DND-41 (cell line): ENCODE results near the gene MBD4.

Source experiments
- ATAC-seq: fragments of 200-7000 bp; cut with Tn5 transposase; 3 replicates; pipeline ENCODE4 v1.9.1; 2021; ENCODE audit warnings: low read depth; ENCODE audit not compliant: insufficient read depth
- DNase-seq: peaks from one replicate; pipeline ENCODE4 v3.0.0-alpha.2; 2020
- H2AFZ ChIP-seq: 2 replicates; pipeline ENCODE4 v1.6.0; 2012; ENCODE audit warnings: low read depth, low read length
- H3K27ac ChIP-seq: 2 replicates; pipeline ENCODE4 v1.5.1; 2012; ENCODE audit warnings: low read length, inconsistent platforms
- H3K27me3 ChIP-seq: fragments of 200-600 bp; sonication (generic); 2 replicates; pipeline ENCODE4 v1.6.0; 2012; ENCODE audit warnings: low read length, mild to moderate bottlenecking, inconsistent platforms; ENCODE audit not compliant: insufficient read depth, poor library complexity
- H3K36me3 ChIP-seq: 2 replicates; pipeline ENCODE4 v1.5.1; 2012; ENCODE audit warnings: low read length, inconsistent platforms; ENCODE audit not compliant: insufficient read depth
- H3K4me1 ChIP-seq: 2 replicates; pipeline ENCODE4 v1.5.1; 2012; ENCODE audit warnings: mild to moderate bottlenecking, low read length; ENCODE audit not compliant: insufficient read depth
- H3K4me2 ChIP-seq: 2 replicates; pipeline ENCODE4 v1.6.0; 2012; ENCODE audit warnings: mild to moderate bottlenecking, moderate library complexity, low read length, inconsistent platforms; ENCODE audit not compliant: insufficient read depth
- H3K4me3 ChIP-seq, 2 experiments: fragments of 200-600 bp in 1 of 2; shearing (Covaris generic) in 1 of 2; 2 replicates each; pipeline ENCODE4 v1.5.1; 2012 to 2016; ENCODE audit warnings: inconsistent platforms in 2 of 2, low read length in 2 of 2, mild to moderate bottlenecking in 2 of 2, low read depth in 1 of 2, moderate library complexity in 1 of 2
- H3K79me2 ChIP-seq: 2 replicates; pipeline ENCODE4 v1.6.0; 2012; ENCODE audit warnings: low read length, inconsistent platforms; ENCODE audit not compliant: insufficient read depth
- H3K9ac ChIP-seq: 2 replicates; pipeline ENCODE4 v1.6.0; 2012; ENCODE audit warnings: low read depth, mild to moderate bottlenecking, inconsistent platforms, low read length, moderate library complexity
- H3K9me3 ChIP-seq: 2 replicates; pipeline ENCODE4 v1.5.1; 2012; ENCODE audit warnings: low read length, moderate library complexity, mild to moderate bottlenecking, inconsistent platforms; ENCODE audit not compliant: insufficient read depth, severe bottlenecking
- H4K20me1 ChIP-seq: 2 replicates; pipeline ENCODE4 v1.6.0; 2012; ENCODE audit warnings: low read length; ENCODE audit not compliant: insufficient read depth
- EZH2 ChIP-seq: IDR thresholded peaks from 3 replicates; pipeline ENCODE4 v1.6.1; 2012; ENCODE audit warnings: borderline replicate concordance, low read depth, mild to moderate bottlenecking, moderate library complexity, low read length, inconsistent platforms; ENCODE audit not compliant: severe bottlenecking
- TF ChIP-seq, protein P1 (sequence below): IDR thresholded peaks from 2 replicates; pipeline ENCODE4 v1.5.1; 2012; ENCODE audit warnings: borderline replicate concordance, low read length, moderate library complexity, mild to moderate bottlenecking; ENCODE audit not compliant: poor library complexity, severe bottlenecking; ENCODE audit errors: extremely low read depth

MBD4 gene

DNA sequence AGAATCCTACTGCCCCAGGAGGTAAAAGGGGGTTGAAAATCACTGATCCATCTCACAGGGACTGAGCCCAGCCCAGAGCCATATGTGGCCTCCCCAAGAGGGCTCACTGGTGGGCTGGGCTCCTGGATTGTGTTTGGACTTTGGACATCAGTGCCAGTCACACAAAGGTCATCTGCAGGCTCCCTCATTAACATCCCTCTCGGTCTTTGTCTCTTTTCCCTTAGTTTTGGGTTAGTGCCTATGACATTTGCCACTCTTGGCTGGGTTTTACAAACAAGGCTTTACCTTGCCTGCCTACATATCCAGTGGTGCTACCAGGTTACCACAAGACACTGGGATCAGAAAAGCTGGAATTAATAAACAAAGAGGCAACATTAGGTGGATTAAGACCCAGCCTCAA is 28.2 kb upstream of the MBD4 start:
- Histone ChIP-seq H3K79me2 (no peaks in the 10 kb centered on the region), H3K27ac (no peak overlapping the region), H3K9ac (no peak overlapping the region), H3K27me3 (no peaks in the 10 kb centered on the region), H3K4me3 (no peak overlapping the region), H3K4me1 (no peaks in the 10 kb centered on the region), H2AFZ (no peak overlapping the region), H3K36me3 (peaks cover 30% of the 10 kb centered on the region), H3K4me2 (no peak overlapping the region), H4K20me1 (no peaks in the 10 kb centered on the region), H3K9me3 (no peaks in the 10 kb centered on the region)
- ATAC-seq (no peak), DNase-seq (no peak)
- TF ChIP-seq, protein P1, sequence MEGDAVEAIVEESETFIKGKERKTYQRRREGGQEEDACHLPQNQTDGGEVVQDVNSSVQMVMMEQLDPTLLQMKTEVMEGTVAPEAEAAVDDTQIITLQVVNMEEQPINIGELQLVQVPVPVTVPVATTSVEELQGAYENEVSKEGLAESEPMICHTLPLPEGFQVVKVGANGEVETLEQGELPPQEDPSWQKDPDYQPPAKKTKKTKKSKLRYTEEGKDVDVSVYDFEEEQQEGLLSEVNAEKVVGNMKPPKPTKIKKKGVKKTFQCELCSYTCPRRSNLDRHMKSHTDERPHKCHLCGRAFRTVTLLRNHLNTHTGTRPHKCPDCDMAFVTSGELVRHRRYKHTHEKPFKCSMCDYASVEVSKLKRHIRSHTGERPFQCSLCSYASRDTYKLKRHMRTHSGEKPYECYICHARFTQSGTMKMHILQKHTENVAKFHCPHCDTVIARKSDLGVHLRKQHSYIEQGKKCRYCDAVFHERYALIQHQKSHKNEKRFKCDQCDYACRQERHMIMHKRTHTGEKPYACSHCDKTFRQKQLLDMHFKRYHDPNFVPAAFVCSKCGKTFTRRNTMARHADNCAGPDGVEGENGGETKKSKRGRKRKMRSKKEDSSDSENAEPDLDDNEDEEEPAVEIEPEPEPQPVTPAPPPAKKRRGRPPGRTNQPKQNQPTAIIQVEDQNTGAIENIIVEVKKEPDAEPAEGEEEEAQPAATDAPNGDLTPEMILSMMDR, result no peak
- TF ChIP-seq EZH2, result no peak

DNA sequence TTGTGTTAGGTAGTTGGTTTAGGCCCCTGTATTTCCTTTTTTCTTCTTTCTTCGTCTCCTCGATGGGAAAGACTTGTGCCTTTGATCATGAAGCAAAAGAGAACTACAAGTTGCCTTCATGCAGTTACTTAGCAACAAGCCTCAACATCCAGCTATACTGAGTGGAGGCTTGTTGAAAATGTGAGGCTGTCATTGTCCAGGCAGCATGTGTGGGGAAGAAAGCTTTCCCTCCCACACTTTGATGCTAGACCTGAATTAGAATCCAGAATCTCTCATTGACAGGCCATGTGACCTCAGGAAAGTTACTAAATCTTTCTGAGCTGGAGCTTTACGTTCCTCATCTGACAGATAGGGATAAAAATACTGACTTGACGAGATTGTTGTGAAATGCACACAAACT is 24.0 kb upstream of the MBD4 start:
- H3K4me1 ChIP-seq, result no peaks in the 10 kb centered on the region

DNA sequence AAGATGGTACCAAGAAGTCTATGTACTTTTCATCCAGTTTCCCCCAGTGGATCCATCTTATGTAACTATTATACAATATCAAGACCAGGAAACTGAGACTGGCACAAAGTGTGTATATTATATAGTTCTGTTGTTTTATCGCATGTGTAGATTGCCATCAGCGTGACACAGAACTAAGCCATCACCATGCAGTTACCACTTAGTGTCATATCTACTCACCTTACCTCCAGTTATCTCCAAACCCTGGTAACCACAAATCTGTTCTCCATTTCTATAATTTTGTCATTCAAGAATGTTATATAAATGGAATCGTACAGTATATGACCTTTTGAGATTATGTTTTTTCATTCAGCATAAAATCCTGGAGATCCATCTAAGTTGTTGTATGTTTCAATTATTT is 23.3 kb upstream of the MBD4 start:
- peaks cover 30% of the 10 kb centered on the region; the same call in 1 of the 2 replicates for H3K36me3 ChIP-seq
- H2AFZ ChIP-seq, result no peak overlapping the region
- no peak for DNase-seq
- no peaks in the 10 kb centered on the region for H4K20me1 ChIP-seq
- no peaks in the 10 kb centered on the region for H3K27me3 ChIP-seq
- no peaks in the 10 kb centered on the region for H3K9me3 ChIP-seq
- no peak for ATAC-seq
- no peaks in the 10 kb centered on the region for H3K4me1 ChIP-seq
- H3K4me3 ChIP-seq, result no peak overlapping the region
- no peaks in the 10 kb centered on the region for H3K79me2 ChIP-seq
- no peak overlapping the region for H3K9ac ChIP-seq
- H3K27ac ChIP-seq, result no peak overlapping the region
- H3K4me2 ChIP-seq, result no peak overlapping the region
- TF ChIP-seq, protein P1, result no peak
- TF ChIP-seq EZH2, result no peak

More for the DNA sequence above, 24.0 kb upstream of the MBD4 start:
- no peaks in the 10 kb centered on the region for H3K27me3 ChIP-seq
- no peaks in the 10 kb centered on the region for H3K9me3 ChIP-seq
- no peak for DNase-seq
- H3K79me2 ChIP-seq, result no peaks in the 10 kb centered on the region
- H2AFZ ChIP-seq, result no peak overlapping the region
- no peak overlapping the region for H3K27ac ChIP-seq
- H3K4me3 ChIP-seq, result no peak overlapping the region
- H3K9ac ChIP-seq, result no peak overlapping the region
- H3K4me2 ChIP-seq, result no peak overlapping the region
- H4K20me1 ChIP-seq, result no peaks in the 10 kb centered on the region
- ATAC-seq, result no peak
- TF ChIP-seq, protein P1, result no peak
- TF ChIP-seq EZH2, result no peak
- peaks cover 30% of the 10 kb centered on the region; the same call in 1 of the 2 replicates for H3K36me3 ChIP-seq
